ENCODE measurements around the gene LUZP2. TPM values are rescaled to one million over a fixed set of nuclear protein-coding genes. Genes with fewer than 3 reads are reported as not detected.

Gene LUZP2
- 0.49 TPM for total RNA-seq

DNA sequence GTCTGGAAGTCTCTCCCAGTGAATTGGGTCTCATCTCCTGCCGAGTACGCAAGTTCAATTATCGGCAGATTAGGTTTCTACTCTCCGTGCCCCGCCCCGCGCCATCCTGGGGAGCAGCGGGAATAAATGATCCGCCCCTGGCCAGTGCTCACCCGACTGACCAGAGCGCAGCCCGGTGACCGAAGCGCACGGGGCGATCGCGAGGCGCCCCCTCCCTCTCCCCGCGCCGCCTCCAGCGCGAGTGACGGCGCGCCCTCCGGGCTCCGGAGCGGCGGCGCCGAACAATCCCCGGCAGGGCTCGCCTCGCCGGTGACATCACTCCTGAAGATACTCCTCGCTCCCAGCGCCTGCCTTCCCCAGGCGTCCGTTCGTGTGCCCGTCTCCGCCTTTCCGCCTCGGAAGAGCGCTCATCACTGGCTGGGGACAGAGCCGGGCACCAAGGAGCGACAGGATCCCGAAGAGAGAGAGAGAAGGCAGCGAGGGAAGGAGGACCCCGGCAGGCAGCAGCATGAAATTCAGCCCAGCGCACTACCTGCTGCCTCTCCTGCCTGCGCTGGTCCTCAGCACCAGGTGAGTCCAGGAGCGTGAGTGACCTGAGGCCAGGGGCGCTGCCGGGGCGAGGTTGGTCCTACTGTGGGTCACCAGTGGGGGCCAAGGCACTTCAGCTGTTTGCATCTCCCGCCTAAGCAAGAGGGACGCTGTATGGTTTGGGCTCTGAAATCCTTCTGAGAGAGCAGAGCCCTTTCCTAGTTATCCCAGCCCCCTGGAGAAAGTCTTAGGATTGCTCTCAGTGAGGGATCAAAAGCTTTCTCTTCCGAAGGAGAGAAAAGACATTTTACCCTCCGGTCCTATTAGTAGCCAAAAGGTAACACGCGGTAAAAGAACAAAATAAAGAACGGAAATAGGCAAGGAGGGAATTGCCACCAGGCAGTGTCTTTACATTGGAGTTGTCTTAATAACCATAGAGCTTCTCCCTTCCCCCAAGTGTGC is at the start of gene LUZP2:
Gene LUZP2 (plus strand): TSS at position 318 of the 990 bp plus-strand sequence.
- no peak for TF ChIP-seq POLR2A (IDR thresholded peaks at IDR 0.05)
- TF ChIP-seq, protein P1, sequence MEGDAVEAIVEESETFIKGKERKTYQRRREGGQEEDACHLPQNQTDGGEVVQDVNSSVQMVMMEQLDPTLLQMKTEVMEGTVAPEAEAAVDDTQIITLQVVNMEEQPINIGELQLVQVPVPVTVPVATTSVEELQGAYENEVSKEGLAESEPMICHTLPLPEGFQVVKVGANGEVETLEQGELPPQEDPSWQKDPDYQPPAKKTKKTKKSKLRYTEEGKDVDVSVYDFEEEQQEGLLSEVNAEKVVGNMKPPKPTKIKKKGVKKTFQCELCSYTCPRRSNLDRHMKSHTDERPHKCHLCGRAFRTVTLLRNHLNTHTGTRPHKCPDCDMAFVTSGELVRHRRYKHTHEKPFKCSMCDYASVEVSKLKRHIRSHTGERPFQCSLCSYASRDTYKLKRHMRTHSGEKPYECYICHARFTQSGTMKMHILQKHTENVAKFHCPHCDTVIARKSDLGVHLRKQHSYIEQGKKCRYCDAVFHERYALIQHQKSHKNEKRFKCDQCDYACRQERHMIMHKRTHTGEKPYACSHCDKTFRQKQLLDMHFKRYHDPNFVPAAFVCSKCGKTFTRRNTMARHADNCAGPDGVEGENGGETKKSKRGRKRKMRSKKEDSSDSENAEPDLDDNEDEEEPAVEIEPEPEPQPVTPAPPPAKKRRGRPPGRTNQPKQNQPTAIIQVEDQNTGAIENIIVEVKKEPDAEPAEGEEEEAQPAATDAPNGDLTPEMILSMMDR (IDR thresholded peaks at IDR 0.05), result no peak
- no peaks in the 10 kb centered on the region for H3K27me3 ChIP-seq
- no peaks in the 10 kb centered on the region for H3K9me3 ChIP-seq
- H3K4me1 ChIP-seq, result peaks cover 10% of the 10 kb centered on the region
- no peak within 1 kb of the TSS for H3K27ac ChIP-seq
- peak within 1 kb of the TSS; percentile 15 to 26 for H3K4me3 ChIP-seq
- DNase-seq (ENCODE audit: extremely low spot score in 2 of 2), result no peak
- no peaks in the 10 kb centered on the region for H3K36me3 ChIP-seq
- intact Hi-C loops (cut with DNase I), result no loop called here

DNA sequence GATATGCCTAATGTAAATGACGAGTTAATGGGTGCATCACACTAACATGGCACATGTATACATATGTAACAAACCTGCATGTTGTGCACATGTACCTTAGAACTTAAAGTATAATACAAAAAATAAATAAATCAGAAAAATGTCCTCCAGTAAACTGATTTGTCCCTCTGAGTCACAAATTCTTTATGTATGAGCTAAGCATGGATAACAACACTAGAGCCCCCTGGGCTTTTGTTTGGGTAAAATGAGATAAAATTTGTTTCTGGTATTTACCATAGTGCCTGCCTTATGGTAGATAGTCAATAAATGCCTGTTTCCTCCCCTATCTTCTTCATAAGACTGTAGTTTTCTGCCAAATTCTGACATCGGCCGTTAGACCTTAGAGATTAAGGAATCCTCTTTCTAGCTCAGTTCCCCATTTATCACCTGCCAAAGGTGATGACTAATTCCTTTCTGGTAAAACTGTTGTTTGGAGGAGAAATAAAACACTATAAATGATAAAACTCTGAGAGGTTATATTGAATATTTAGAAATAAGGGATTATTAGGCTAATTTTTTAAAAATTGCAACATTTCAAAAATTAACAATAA is 43.6 kb upstream of the LUZP2 start:
- H3K36me3 ChIP-seq, result no peaks in the 10 kb centered on the region
- TF ChIP-seq, protein P1 (IDR thresholded peaks at IDR 0.05), result no peak
- no peak for TF ChIP-seq POLR2A (IDR thresholded peaks at IDR 0.05)
- TF ChIP-seq POLR2AphosphoS5 (IDR thresholded peaks at IDR 0.05; ENCODE audit: insufficient read depth in 1 of 2, low read depth in 1 of 2), result no peak
- H3K9me3 ChIP-seq, result no peaks in the 10 kb centered on the region
- H3K27ac ChIP-seq, result no peak overlapping the region
- intact Hi-C loops (cut with DNase I), result no loop called here
- H3K27me3 ChIP-seq, result no peaks in the 10 kb centered on the region
- DNase-seq (ENCODE audit: extremely low spot score in 2 of 2), result no peak
- no peaks in the 10 kb centered on the region for H3K4me1 ChIP-seq
- no peak overlapping the region for H3K4me3 ChIP-seq

DNA sequence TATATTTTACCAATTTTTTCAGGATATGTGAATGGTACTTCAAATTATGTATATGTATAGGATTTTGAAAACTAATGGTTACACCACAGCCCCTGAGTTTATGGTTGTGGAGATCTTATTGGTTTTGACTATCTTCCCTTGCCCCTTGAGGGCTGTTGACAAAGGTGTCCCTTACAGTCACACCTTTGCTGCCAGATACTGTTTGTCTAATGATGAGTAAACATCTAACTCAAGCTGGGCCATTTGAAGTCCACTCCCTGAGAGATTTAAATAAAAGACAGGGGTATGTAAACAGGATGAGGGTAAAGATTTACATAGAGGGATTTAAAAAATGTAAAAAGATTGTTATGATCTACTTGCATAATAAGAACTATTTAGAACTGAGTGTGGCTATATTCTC is 38.9 kb upstream of the LUZP2 start:
- TF ChIP-seq POLR2A (IDR thresholded peaks at IDR 0.05) (no peak), POLR2AphosphoS5 (IDR thresholded peaks at IDR 0.05; ENCODE audit: insufficient read depth in 1 of 2, low read depth in 1 of 2) (no peak)
- TF ChIP-seq, protein P1 (IDR thresholded peaks at IDR 0.05), result no peak
- no peak overlapping the region for H3K4me3 ChIP-seq
- intact Hi-C loops (cut with DNase I), result no loop called here
- H3K9me3 ChIP-seq, result no peaks in the 10 kb centered on the region
- no peaks in the 10 kb centered on the region for H3K27me3 ChIP-seq
- no peaks in the 10 kb centered on the region for H3K36me3 ChIP-seq
- H3K4me1 ChIP-seq, result no peaks in the 10 kb centered on the region
- DNase-seq (ENCODE audit: extremely low spot score in 2 of 2), result no peak
- no peak overlapping the region for H3K27ac ChIP-seq

DNA sequence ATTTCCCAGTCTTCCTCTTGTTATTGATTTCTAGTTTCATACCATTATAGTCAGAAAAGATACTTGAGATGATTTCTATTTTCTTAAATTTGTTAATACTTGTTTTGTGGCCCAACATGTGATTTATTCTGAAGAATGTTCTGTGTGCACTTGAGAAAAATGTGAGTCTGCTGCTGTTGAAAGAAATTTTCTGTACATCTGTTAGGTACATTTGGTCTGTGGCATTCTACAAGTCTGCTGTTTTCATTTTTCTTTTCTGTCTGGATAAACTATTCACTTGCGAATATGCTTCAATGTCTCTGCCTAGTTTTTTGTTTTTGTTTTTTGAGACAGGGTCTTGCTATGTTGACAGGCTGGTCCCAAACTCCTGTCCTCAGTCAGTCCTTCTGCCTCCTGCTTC is 26.4 kb upstream of the LUZP2 start:
- H3K9me3 ChIP-seq, result no peaks in the 10 kb centered on the region
- no peak for DNase-seq (ENCODE audit: extremely low spot score in 2 of 2)
- H3K36me3 ChIP-seq, result no peaks in the 10 kb centered on the region
- intact Hi-C loops (cut with DNase I), result no loop called here
- no peaks in the 10 kb centered on the region for H3K4me1 ChIP-seq
- TF ChIP-seq, protein P1 (IDR thresholded peaks at IDR 0.05), result no peak
- TF ChIP-seq POLR2AphosphoS5 (IDR thresholded peaks at IDR 0.05; ENCODE audit: insufficient read depth in 1 of 2, low read depth in 1 of 2), result no peak
- TF ChIP-seq POLR2A (IDR thresholded peaks at IDR 0.05), result no peak
- H3K27me3 ChIP-seq, result no peaks in the 10 kb centered on the region
- no peak overlapping the region for H3K27ac ChIP-seq
- H3K4me3 ChIP-seq, result no peak overlapping the region

DNA sequence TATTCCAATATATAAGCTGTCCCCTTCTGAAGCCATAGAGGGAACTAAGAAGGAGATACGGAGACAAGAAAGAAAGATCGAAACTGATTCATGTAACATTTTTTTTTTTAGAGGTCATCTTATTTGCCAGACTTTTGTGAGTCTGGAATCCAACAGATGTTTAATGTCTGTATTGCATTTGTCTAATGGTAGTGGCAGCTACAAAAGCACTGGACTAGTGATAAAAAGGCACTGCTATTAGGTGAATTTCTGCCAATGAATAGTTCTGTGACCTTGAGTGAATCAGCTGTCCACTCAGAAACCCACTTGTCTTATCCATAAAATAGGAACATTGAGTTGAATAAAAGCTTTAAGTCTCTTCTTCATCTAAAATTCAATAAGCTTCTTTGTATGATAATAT is 25.8 kb upstream of the LUZP2 start:
- H3K9me3 ChIP-seq, result no peaks in the 10 kb centered on the region
- TF ChIP-seq POLR2AphosphoS5 (IDR thresholded peaks at IDR 0.05; ENCODE audit: insufficient read depth in 1 of 2, low read depth in 1 of 2), result no peak
- TF ChIP-seq POLR2A (IDR thresholded peaks at IDR 0.05), result no peak
- TF ChIP-seq, protein P1 (IDR thresholded peaks at IDR 0.05), result no peak
- intact Hi-C loops (cut with DNase I), result no loop called here
- H3K36me3 ChIP-seq, result no peaks in the 10 kb centered on the region
- H3K4me1 ChIP-seq, result no peaks in the 10 kb centered on the region
- no peak overlapping the region for H3K27ac ChIP-seq
- DNase-seq (ENCODE audit: extremely low spot score in 2 of 2), result no peak
- H3K27me3 ChIP-seq, result no peaks in the 10 kb centered on the region
- no peak overlapping the region for H3K4me3 ChIP-seq
